MM.1S (cell line): Measurements from ENCODE around the gene DDX24.

Experiments used
- DNase-seq: peaks from one replicate; pipeline ENCODE4 v3.0.0-alpha.2; 2015
- H2AFZ ChIP-seq: fragments of 300-600 bp; sonication (generic); 2 replicates; pipeline ENCODE4 v1.6.0; 2016; ENCODE audit warnings: antibody characterized with exemption, low read length
- H3F3A ChIP-seq: fragments of 300-600 bp; sonication (generic); 2 replicates; pipeline ENCODE4 v1.6.1; 2016; ENCODE audit warnings: mild to moderate bottlenecking, antibody characterized with exemption, low read length, moderate library complexity, mixed read lengths; ENCODE audit not compliant: insufficient read depth
- H3K27ac ChIP-seq: fragments of 300-600 bp; sonication (generic); 2 replicates; pipeline ENCODE4 v1.5.1; 2016; ENCODE audit warnings: mild to moderate bottlenecking, low read length
- H3K27me3 ChIP-seq: fragments of 300-600 bp; sonication (generic); replicated peaks from 2 replicates; pipeline ENCODE4 v1.6.0; 2016; ENCODE audit warnings: low read length; ENCODE audit not compliant: insufficient read depth
- H3K36me3 ChIP-seq: fragments of 300-600 bp; sonication (generic); replicated peaks from 2 replicates; pipeline ENCODE4 v1.6.1; 2016; ENCODE audit warnings: mild to moderate bottlenecking, low read length, mixed read lengths; ENCODE audit not compliant: insufficient read depth
- H3K4me1 ChIP-seq: fragments of 300-600 bp; sonication (generic); 2 replicates; pipeline ENCODE4 v1.6.1; 2016; ENCODE audit warnings: low read length, mixed read lengths
- H3K4me2 ChIP-seq: fragments of 300-600 bp; sonication (generic); 2 replicates; pipeline ENCODE4 v1.6.0; 2016; ENCODE audit warnings: low read depth, low read length
- H3K4me3 ChIP-seq: fragments of 300-600 bp; sonication (generic); 2 replicates; pipeline ENCODE4 v1.5.1; 2016; ENCODE audit warnings: low read length, mixed read lengths
- H3K79me2 ChIP-seq: fragments of 300-600 bp; sonication (generic); 2 replicates; pipeline ENCODE4 v1.6.1; 2016; ENCODE audit warnings: mixed run types, low read length, mixed read lengths
- H3K9ac ChIP-seq: fragments of 300-600 bp; sonication (generic); 2 replicates; pipeline ENCODE4 v1.6.1; 2016; ENCODE audit warnings: low read length, mixed read lengths
- H3K9me2 ChIP-seq: fragments of 300-600 bp; sonication (generic); replicated peaks from 2 replicates; pipeline ENCODE4 v1.6.1; 2016; ENCODE audit warnings: mild to moderate bottlenecking, low read length, mixed read lengths; ENCODE audit not compliant: insufficient read depth
- H3K9me3 ChIP-seq: fragments of 300-600 bp; sonication (generic); replicated peaks from 2 replicates; pipeline ENCODE4 v1.6.1; 2016; ENCODE audit warnings: mild to moderate bottlenecking, low read length, mixed read lengths; ENCODE audit not compliant: insufficient read depth
- H4K20me1 ChIP-seq: fragments of 300-600 bp; sonication (generic); 2 replicates; pipeline ENCODE4 v1.6.1; 2016; ENCODE audit warnings: mild to moderate bottlenecking, low read length, moderate library complexity, mixed read lengths; ENCODE audit not compliant: insufficient read depth
- EZH2 ChIP-seq: fragments of 300-600 bp; sonication (generic); optimal IDR thresholded peaks from 2 replicates; pipeline ENCODE3; 2017; ENCODE audit warnings: low read depth, mild to moderate bottlenecking, antibody characterized with exemption, low read length, mixed read lengths
- EZH2phosphoT487 ChIP-seq: fragments of 300-600 bp; sonication (generic); IDR thresholded peaks from 2 replicates; pipeline ENCODE4 v1.6.1; 2018; ENCODE audit warnings: antibody characterized with exemption, low read length
- TF ChIP-seq, protein P1 (sequence below): fragments of 300-600 bp; sonication (generic); IDR thresholded peaks from 2 replicates; pipeline ENCODE4 v1.5.1; 2016; ENCODE audit warnings: antibody characterized with exemption, low read length, mixed read lengths

Gene DDX24

GRCh38 chr14:94113490-94113889 is 32.5 kb upstream of the DDX24 start:
- Histone ChIP-seq H3K9me3 (no peaks in the 10 kb centered on the region), H3K9me2 (no peaks in the 10 kb centered on the region), H3K9ac (no peak overlapping the region), H3K79me2 (no peaks in the 10 kb centered on the region), H3K4me3 (no peak overlapping the region), H3K4me2 (no peak overlapping the region), H2AFZ (no peak overlapping the region), H3K36me3 (no peaks in the 10 kb centered on the region), H3K27ac (no peak overlapping the region), H3F3A (no peaks in the 10 kb centered on the region), H4K20me1 (no peaks in the 10 kb centered on the region), H3K4me1 (no peaks in the 10 kb centered on the region), H3K27me3 (no peaks in the 10 kb centered on the region)
- TF ChIP-seq EZH2phosphoT487: no peak
- no peak for TF ChIP-seq EZH2
- TF ChIP-seq, protein P1, sequence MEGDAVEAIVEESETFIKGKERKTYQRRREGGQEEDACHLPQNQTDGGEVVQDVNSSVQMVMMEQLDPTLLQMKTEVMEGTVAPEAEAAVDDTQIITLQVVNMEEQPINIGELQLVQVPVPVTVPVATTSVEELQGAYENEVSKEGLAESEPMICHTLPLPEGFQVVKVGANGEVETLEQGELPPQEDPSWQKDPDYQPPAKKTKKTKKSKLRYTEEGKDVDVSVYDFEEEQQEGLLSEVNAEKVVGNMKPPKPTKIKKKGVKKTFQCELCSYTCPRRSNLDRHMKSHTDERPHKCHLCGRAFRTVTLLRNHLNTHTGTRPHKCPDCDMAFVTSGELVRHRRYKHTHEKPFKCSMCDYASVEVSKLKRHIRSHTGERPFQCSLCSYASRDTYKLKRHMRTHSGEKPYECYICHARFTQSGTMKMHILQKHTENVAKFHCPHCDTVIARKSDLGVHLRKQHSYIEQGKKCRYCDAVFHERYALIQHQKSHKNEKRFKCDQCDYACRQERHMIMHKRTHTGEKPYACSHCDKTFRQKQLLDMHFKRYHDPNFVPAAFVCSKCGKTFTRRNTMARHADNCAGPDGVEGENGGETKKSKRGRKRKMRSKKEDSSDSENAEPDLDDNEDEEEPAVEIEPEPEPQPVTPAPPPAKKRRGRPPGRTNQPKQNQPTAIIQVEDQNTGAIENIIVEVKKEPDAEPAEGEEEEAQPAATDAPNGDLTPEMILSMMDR: no peak
- DNase-seq: no peak

GRCh38 chr14:94113073-94113472 is 32.1 kb upstream of the DDX24 start:
- no peaks in the 10 kb centered on the region for H3K4me1 ChIP-seq
- no peaks in the 10 kb centered on the region for H3K9me2 ChIP-seq
- no peaks in the 10 kb centered on the region for H3K27me3 ChIP-seq
- no peaks in the 10 kb centered on the region for H3K79me2 ChIP-seq
- TF ChIP-seq, protein P1: no peak
- TF ChIP-seq EZH2 (no peak), EZH2phosphoT487 (no peak)
- no peak overlapping the region for H3K4me2 ChIP-seq
- H3K9me3 ChIP-seq: no peaks in the 10 kb centered on the region
- no peak for DNase-seq
- no peak overlapping the region for H3K9ac ChIP-seq
- H2AFZ ChIP-seq: no peak overlapping the region
- no peak overlapping the region for H3K4me3 ChIP-seq
- no peaks in the 10 kb centered on the region for H3F3A ChIP-seq
- H3K27ac ChIP-seq: no peak overlapping the region
- no peaks in the 10 kb centered on the region for H3K36me3 ChIP-seq
- H4K20me1 ChIP-seq: no peaks in the 10 kb centered on the region

- Histone ChIP-seq H3K27me3 (no peaks in the 10 kb centered on the region), H3K36me3 (no peaks in the 10 kb centered on the region), H3K79me2 (no peaks in the 10 kb centered on the region), H3K4me3 (no peak overlapping the region), H3K4me1 (no peaks in the 10 kb centered on the region), H4K20me1 (no peaks in the 10 kb centered on the region), H3K9ac (no peak overlapping the region), H3F3A (no peaks in the 10 kb centered on the region), H3K9me3 (no peaks in the 10 kb centered on the region), H3K27ac (no peak overlapping the region), H2AFZ (no peak overlapping the region), H3K9me2 (no peaks in the 10 kb centered on the region), H3K4me2 (no peak overlapping the region)
- TF ChIP-seq EZH2phosphoT487 (no peak), EZH2 (no peak)
- TF ChIP-seq, protein P1: no peak
- DNase-seq: no peak
These were observed 31.6 kb upstream of the DDX24 start for GRCh38 chr14:94112513-94113063.
